ENCODE results near the gene GALNS. TPM values are rescaled to one million over a fixed set of nuclear protein-coding genes. Genes with fewer than 3 reads are reported as not detected.

GALNS gene
- polyA plus RNA-seq, 1 donor from 2014 or later, result 19.4 TPM

DNA sequence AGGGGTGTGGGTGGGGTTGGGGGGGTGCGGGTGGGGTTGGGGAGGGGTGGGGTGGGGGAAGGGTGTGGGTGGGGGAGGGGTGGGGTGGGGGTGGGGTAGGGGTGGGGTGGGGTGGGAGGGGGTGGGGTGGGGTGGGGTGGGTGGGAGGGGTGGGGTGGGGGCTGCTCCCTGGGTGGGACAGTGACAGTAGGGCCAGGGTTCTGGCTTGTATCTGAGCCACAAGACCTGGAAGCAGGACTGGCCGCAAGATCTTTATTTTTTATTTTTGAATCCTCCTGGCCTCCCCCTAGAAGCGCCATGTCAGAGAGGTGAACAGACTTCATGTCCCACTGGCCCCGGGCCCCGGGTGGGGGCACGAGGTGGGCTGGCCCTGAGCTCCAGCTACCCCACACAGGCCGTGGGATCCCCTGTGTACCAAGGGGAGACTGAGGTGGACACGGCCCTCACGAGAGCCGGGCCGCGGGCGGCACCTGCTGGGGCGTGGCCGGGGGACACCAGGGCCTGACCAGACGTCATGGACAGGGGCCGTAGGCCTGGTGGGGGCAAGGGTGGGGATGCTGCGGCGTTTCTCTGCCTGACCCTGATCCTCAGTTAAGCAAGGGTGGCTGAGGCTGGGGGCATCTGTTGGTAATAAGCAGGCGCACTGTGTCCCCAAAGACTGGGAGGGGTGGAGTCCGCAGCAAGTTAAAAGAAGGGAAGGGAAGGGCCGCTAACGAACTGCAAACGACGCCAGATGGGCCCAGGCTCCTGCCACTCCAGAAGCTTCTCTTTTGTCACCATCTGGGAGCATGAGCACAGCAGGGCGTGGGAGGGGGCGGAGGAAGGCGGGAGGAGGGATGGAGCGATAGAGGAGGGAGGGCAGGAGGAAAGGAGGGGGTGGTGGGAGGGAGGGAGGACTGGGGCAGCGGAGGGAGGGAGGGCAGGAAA lies 32.0 kb upstream of the GALNS start (continued):
- TF ChIP-seq, protein P1, sequence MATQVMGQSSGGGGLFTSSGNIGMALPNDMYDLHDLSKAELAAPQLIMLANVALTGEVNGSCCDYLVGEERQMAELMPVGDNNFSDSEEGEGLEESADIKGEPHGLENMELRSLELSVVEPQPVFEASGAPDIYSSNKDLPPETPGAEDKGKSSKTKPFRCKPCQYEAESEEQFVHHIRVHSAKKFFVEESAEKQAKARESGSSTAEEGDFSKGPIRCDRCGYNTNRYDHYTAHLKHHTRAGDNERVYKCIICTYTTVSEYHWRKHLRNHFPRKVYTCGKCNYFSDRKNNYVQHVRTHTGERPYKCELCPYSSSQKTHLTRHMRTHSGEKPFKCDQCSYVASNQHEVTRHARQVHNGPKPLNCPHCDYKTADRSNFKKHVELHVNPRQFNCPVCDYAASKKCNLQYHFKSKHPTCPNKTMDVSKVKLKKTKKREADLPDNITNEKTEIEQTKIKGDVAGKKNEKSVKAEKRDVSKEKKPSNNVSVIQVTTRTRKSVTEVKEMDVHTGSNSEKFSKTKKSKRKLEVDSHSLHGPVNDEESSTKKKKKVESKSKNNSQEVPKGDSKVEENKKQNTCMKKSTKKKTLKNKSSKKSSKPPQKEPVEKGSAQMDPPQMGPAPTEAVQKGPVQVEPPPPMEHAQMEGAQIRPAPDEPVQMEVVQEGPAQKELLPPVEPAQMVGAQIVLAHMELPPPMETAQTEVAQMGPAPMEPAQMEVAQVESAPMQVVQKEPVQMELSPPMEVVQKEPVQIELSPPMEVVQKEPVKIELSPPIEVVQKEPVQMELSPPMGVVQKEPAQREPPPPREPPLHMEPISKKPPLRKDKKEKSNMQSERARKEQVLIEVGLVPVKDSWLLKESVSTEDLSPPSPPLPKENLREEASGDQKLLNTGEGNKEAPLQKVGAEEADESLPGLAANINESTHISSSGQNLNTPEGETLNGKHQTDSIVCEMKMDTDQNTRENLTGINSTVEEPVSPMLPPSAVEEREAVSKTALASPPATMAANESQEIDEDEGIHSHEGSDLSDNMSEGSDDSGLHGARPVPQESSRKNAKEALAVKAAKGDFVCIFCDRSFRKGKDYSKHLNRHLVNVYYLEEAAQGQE (IDR thresholded peaks at IDR 0.05; ENCODE audit: borderline replicate concordance), result no peak
- no peak for TF ChIP-seq SMC3 (conservative IDR thresholded peaks at IDR 0.05; ENCODE audit: poor library complexity)

GRCh38 chr16:88888057-88888456 lies 31.3 kb upstream of the GALNS start:
- Histone ChIP-seq H3K27ac (ENCODE audit: low read length) (no peak overlapping the region), H3K79me2 (replicated peaks; ENCODE audit: insufficient read depth, low read length) (no peaks in the 10 kb centered on the region), H3K36me3 (ENCODE audit: insufficient read depth, low read length) (no peaks in the 10 kb centered on the region), H3K4me3 (ENCODE audit: low read length) (no peak overlapping the region), H2AFZ (ENCODE audit: low read depth, low read length) (no peak overlapping the region), H3K9me3 (ENCODE audit: low read length) (no peaks in the 10 kb centered on the region), H3K27me3 (ENCODE audit: insufficient read depth, low read depth, low read length) (no peaks in the 10 kb centered on the region), H3F3A (ENCODE audit: insufficient read depth, low read length, poor library complexity, severe bottlenecking) (no peaks in the 10 kb centered on the region), H3K9me2 (ENCODE audit: insufficient read depth, low read length) (no peaks in the 10 kb centered on the region), H4K20me1 (ENCODE audit: insufficient read depth) (no peaks in the 10 kb centered on the region), H3K9ac (ENCODE audit: low read length) (no peak overlapping the region), H3K4me2 (ENCODE audit: low read length) (no peak overlapping the region)
- no peak for TF ChIP-seq POLR2AphosphoS5 (IDR thresholded peaks at IDR 0.05)
- no peak for TF ChIP-seq SMC3 (conservative IDR thresholded peaks at IDR 0.05; ENCODE audit: poor library complexity)
- TF ChIP-seq EZH2 (IDR thresholded peaks at IDR 0.05; ENCODE audit: borderline replicate concordance, insufficient read depth, low read length, poor library complexity, severe bottlenecking), result no peak
- no peak for TF ChIP-seq CTCF (IDR thresholded peaks at IDR 0.05; ENCODE audit: poor library complexity, severe bottlenecking)
- no peak for TF ChIP-seq MXI1 (conservative IDR thresholded peaks at IDR 0.05; ENCODE audit: poor library complexity, severe bottlenecking)
- no peak for TF ChIP-seq EP300 (conservative IDR thresholded peaks at IDR 0.05; ENCODE audit: poor library complexity, severe bottlenecking)

- no peak overlapping the region for H3K4me2 ChIP-seq (ENCODE audit: low read length)
- H3K27ac ChIP-seq (ENCODE audit: low read length), result no peak overlapping the region
- H2AFZ ChIP-seq (ENCODE audit: low read depth, low read length), result no peak overlapping the region
- H4K20me1 ChIP-seq (ENCODE audit: insufficient read depth), result no peaks in the 10 kb centered on the region
- no peaks in the 10 kb centered on the region for H3K36me3 ChIP-seq (ENCODE audit: insufficient read depth, low read length)
- H3K9me3 ChIP-seq (ENCODE audit: low read length), result no peaks in the 10 kb centered on the region
- no peaks in the 10 kb centered on the region for H3F3A ChIP-seq (ENCODE audit: insufficient read depth, low read length, poor library complexity, severe bottlenecking)
- TF ChIP-seq, protein P1 (IDR thresholded peaks at IDR 0.05; ENCODE audit: borderline replicate concordance), result no peak
- no peak for TF ChIP-seq CTCF (IDR thresholded peaks at IDR 0.05; ENCODE audit: poor library complexity, severe bottlenecking)
- H3K4me3 ChIP-seq (ENCODE audit: low read length), result no peak overlapping the region
- H3K9ac ChIP-seq (ENCODE audit: low read length), result no peak overlapping the region
- no peaks in the 10 kb centered on the region for H3K27me3 ChIP-seq (ENCODE audit: insufficient read depth, low read depth, low read length)
- H3K9me2 ChIP-seq (ENCODE audit: insufficient read depth, low read length), result no peaks in the 10 kb centered on the region
- H3K79me2 ChIP-seq (replicated peaks; ENCODE audit: insufficient read depth, low read length), result no peaks in the 10 kb centered on the region
Measured at GRCh38 chr16:88886845-88887521, 30.2 kb upstream of the GALNS start.
